HG03097 (cell line): ENCODE measurements around the gene UBR2.
"Not testable (repeated sequence)": the region's sequence is repeated elsewhere in the genome, so short reads cannot be mapped to it uniquely, and the experiment has no call there.

Experiments
- ATAC-seq: cut with Tn5 transposase; IDR thresholded peaks from one replicate; pipeline ENCODE4 v1.9.1; 2021; ENCODE audit not compliant: unreplicated experiment, low FRiP score

The UBR2 gene

DNA sequence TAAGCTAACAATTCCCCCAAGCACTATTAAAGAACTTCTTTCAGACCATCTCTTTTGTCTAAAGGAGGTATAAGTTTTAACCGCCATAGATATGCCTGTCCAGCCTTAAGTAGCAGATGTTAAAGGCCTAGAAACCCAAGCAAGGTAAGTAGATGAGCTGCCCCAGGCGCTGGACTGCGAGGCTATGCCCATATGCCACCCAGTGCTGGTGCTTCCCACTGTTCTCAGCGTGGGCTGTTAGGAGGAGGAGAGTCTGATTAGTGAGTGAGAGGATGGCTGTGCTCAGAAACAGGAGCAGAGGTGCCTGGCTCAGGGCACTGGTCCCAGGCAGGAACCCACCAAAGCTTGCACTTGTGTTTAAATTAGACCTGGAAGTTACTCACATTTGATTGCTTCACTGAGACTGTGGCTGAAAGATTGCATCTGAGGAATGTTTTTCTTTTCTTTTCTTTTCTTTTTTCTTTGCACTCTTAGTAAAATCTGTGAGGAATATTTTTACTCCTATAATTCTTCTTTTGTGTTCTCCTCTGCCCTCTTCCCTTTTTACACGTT lies 126.4 kb downstream of the UBR2 start:
- no peak for ATAC-seq

- ATAC-seq = no peak
These were observed 127.0 kb downstream of the UBR2 start for GRCh38 chr6:42690872-42691271.

- ATAC-seq = no peak
These were observed 128.5 kb downstream of the UBR2 start for GRCh38 chr6:42692137-42692911.

DNA sequence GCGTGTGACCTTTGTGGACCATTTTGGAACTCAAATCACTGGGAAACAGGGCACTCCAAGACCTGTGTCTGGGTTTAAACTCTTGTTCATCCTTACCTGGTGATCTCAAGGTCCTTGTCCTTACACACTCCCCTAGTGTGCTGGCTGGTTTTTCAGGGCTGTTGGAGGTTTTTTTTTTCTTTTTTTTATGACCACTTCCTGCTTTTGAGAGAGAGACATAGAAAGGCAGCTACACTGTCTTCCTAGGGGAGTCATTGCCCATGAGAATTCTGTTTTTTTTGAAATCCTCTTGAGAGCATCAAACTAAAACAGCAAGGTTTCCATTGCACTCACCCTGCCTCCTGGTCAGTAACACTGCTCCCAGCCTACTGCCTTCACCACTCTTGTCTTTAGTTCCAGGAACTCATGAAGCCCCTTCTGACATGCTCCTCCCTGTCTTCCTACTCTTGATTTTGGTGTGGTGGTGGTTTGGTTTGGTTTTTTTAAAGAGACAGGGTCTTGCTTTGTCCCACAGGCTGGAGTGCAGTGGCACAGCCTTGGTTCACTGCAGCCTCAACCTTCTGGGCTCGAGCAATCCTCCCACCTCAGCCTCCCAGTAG lies 130.0 kb downstream of the UBR2 start:
- no peak for ATAC-seq

DNA sequence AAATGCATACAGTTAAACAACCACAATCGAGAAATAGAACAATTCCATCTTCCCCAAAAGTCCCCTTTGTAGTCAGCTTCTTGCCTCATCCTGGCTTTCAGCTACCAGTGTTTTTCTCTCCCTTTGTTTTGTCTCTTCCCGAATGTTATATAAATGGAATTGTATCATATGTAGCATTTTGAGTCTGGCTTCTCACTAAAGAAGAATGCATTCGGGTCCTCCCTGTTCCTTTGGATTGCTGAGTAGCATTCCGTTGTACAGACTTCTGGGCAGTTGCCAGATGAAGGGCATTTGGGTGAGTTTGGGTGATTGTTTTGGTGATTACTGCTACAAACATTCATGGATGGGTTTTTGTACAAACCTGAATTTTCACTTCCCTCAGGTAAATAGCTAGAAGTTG lies 130.8 kb downstream of the UBR2 start:
- ATAC-seq = no peak

DNA sequence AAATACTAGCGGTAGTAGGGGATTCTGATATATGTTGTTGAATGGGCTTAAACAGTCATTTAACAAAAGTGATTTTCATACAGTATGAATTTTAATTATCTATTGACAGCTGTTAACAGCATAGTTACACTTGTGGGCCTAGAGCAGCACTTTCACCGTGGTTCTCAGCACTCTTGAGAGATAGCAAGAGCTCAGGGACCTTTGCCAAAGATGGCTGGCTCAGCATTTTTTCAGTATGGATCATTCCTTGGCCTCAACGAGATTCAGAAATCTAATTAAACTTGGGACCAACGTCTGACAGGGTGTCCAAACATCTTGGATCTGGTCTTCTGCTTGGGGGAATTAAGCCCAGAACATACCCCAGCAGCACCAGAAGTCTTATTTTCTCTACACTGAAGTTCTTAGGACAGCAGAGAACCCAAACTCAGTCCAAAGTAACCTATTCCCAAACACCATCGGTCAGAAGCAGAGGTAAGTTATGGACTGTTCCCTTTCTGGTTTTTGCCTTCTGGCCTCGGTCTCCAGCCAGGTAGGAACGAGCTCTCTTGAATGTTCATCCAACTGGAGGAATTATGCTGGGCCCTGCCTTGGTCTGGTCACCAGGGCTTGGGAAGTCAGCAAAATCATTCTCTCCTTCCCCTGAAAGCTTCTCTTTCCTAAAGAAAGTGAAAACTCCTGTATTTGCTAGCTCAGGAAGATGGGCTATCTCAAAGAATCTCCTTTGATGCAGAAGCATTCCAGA lies 132.9 kb downstream of the UBR2 start:
- no peak for ATAC-seq

DNA sequence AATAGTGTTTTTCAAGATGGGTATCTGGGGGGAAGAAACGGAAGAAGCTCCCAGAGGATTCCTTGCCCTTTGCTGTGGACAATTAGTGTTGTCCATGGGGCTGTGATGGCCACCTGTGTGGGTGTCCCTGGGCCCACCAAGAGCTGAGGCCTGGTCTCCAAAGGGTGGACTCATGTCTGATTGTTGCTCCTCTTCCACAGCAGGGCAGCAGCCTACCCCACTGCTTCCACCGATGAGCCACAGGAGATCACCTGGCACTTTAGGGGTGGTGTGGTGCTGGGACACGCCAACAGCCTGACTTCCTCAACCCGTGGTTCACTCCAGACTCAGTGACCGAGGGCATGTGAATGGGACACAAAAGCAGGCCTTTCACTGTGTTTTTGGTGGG lies 133.4 kb downstream of the UBR2 start:
- no peak for ATAC-seq

GRCh38 chr6:42698217-42698616 lies 134.4 kb downstream of the UBR2 start:
- no peak for ATAC-seq

DNA sequence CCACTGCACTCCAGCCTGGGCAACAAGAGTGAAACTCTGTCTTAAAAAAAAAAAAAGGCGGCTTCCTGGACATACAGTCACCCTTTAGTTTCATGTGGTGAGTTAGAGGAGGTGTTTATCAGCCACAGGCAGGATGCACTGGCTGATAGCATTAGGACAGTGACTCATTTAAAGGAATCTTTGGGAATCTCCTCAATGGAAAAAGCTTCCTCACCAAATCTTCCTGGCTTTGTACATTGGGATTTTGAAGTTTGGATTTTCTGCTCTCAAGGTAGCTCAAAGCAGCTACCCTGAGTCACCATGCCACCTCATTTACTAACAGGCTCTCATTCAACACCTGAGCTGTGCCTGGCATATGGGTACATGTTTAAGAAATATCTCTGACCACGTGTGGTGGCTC lies 138.4 kb downstream of the UBR2 start:
- ATAC-seq = no peak

DNA sequence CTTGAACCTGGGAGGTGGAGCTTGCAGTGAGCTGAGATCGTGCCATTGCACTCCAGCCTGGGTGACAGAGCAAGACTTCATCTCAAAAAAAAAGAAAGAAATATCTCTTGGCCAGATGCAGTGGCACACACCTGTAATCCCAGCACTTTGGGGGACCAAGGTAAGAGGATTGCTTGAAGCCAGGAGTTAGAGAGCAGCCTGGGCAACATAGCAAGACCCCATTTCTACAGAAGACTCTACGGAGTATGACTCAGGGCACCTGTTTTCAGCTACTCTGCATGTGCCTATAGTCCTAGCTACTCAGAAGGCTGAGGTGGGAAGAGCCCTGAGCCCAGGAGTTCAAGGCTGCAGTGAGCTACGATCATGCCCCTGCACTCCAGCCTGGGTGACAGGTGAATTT lies 139.0 kb downstream of the UBR2 start:
- not testable (repeated sequence) for ATAC-seq

- ATAC-seq = no peak
These were observed 140.6 kb downstream of the UBR2 start for GRCh38 chr6:42704251-42704936.

- ATAC-seq = no peak
These were observed 141.1 kb downstream of the UBR2 start for GRCh38 chr6:42704937-42705374.

DNA sequence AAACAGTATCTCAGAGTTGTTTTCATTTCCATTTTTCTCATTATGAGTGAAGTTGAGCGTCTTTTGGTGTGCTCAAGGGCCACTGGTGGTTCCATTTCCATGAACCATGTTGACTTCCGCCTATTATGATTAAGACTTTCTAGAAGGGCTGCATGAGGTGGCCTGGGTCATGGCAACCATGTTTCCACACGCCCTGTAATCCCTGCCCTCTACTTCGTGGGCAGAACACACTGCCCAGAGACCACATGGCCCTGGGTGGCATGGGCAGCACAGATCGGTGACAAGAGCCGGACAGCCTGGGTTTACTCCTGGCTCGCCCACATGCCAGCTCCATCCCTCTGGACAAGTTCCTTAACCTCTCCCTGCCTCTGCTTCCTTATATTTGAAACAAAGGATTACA lies 143.8 kb downstream of the UBR2 start:
- no peak for ATAC-seq

DNA sequence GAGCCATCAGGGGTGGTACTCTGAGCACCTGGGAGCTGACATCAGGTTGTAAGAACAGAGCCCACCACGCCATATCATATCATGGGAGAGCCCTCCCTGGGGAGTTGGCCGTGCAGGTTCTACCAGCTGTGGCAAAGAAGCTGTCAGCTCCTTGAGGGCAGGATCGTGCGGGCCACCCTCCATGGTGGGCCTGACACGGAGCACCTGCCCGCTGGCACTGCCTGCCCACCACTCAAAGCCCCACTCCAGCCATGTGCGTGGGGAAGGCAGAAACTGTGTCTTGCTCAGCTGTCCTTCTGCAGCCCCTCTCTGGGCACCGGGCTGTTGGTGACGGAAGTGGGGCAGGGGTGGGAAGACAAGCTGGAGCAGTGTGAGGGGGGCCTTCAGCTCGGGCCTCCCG lies 144.3 kb downstream of the UBR2 start:
- no peak for ATAC-seq

- no peak for ATAC-seq
These were observed 146.0 kb downstream of the UBR2 start for GRCh38 chr6:42709871-42710270.

- no peak for ATAC-seq
These were observed 146.5 kb downstream of the UBR2 start for GRCh38 chr6:42710316-42710715.

DNA sequence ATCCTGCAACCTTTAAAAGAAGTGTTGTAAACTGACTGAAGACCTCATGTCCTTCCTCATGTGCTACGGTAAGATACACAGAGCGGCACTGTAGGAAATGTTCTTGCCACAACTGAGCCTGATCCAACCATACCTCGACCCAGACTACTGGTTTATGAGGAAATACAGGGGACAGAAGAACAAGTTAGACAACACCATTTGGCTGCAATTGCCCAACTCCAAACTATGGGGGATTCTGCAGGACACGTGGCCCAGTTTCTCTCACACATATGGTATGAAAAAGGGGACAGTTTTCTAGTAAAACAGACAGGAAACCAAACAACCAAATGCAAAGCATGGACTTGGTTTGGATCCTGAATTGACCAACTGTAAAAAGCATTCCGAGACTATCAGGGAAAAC lies 148.1 kb downstream of the UBR2 start:
- ATAC-seq = no peak

DNA sequence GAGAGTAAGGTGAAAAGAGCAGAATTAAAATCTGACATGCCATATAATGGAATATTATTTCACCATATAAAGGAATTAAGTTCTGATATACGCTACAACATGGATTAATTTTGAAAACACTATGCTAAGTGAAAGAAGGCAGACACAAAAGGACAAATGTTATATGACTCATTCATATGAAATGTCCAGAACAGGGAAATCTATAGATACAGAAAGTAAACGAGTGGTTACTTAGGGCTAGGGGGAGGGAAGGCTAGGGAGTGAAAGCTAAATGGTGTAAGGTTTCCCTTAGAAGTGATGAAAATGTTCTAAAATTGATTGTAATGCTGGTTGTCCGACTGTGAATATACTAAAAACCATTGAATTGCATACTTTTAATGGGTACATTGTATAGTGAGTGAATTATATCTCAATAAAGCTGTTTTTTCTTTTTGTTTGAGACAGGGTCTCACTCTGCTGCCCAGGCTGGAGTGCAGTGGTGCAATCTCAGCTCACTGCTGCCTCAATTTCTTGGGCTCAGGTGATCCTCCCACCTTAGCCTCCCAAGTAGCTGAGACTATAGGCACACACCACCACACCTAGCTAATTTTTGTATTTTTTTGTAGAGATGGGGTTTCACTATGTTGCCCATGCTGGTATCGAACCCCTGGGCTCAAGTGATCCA lies 150.4 kb downstream of the UBR2 start:
- no peak for ATAC-seq

DNA sequence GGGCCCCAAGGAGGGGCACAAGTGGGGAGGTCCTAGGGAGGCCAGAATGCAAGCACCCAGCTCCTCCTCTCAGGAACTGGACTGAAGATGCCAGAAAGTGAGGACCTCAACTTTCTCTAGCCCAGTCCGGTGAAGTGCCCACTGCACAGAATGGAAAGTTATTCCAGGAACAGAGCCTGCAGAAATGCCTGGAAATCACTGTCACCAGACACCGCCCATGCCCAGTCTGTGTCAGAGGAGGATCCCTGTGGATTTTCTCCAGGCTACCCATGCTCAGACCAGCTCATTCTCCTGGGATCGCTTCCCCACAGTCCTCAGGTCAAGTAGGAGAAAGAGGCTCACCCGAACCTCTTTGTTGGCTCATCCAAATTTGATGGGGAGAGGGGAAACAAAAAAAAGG lies 152.0 kb downstream of the UBR2 start:
- ATAC-seq = no peak

DNA sequence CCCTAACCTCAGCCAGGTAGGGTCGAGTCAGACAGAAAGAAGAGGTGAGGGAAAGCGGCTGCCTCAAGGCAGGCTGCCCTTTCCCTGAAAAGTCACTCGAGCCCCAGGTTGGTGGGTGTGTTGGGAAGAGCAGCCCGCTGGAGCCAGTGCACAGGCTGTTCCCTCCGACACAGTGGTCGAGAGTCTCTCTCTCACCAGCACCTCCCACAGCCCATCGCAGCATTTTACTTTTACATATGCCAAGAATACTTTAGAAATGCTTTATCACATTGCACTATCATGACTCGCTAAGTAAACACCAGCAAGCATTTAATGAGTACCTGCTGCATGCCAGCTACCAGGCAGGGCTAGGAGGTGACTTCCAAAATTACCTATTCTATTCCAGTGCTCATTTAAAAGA lies 156.9 kb downstream of the UBR2 start:
- ATAC-seq = no peak
